Vagina (tissue), 2 donors: ENCODE measurements around the gene PPP1R12C.

Experiments
- POLR2A ChIP-seq, 2 donors: fragments of 450-650 bp; IDR thresholded peaks; one replicate each; pipeline ENCODE4 v1.6.1; 2017; ENCODE audit warnings: antibody characterized with exemption in 2 of 2, mild to moderate bottlenecking in 2 of 2, moderate library complexity in 2 of 2
- POLR2AphosphoS5 ChIP-seq, 2 donors: sonication (generic); formaldehyde crosslinking; IDR thresholded peaks; one replicate each; pipeline ENCODE4 v1.9.0; 2017; ENCODE audit warnings: antibody characterized with exemption in 2 of 2, mild to moderate bottlenecking in 2 of 2, low read depth in 1 of 2; ENCODE audit not compliant: insufficient read depth in 1 of 2
- TF ChIP-seq, protein P1 (sequence below), 3 experiments: fragments of 450-650 bp in 2 of 3; fragments of 200-600 bp in 1 of 3; sonication (generic) in 1 of 3; IDR thresholded peaks; one replicate each; pipeline ENCODE4 v1.5.1; 2017 to 2019; ENCODE audit warnings: antibody characterized with exemption in 3 of 3, mild to moderate bottlenecking in 2 of 3, moderate library complexity in 2 of 3

DNA sequence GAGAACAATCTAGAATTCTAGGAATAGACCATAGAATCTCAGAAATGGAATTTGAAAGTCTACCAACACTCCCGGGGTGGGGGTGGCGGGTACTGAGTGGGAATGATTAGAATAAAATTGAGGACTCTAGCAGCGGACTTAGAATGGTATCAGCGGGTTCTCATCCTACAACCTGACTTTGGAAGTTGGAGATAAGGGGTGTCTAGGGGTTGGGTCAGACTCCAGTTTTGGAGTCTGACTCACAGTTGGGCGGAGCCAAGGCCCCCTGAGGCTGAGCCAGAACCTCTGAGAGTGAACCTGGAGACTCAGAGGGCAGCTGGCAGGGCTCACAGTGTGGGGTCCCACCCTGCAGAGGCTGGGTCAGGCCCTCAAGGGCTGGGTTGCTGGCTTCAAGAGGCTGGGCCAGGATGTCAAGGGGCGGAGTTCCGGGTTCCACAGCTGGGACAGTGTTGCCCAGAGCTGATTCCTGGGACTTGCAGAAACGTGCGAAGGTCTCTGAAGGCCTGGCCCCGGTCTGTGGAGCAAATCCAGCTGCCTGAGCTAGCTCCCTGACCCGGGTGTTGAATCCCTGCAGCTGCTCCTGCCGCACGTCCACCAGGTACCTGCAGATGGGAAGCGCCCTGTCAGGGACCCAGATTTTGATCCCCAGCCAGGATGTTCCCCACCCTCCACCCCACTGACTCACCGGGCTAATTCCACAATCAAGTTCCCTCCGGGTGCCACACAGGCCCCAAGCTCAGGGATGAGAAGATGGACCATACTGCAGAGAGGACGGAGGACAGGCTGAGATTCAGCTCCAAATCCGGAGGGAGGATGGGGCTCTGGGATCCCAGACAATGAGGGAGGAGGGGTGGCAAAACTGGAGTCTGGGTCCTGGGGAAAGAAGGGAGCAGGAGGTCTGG lies 41.7 kb upstream of the PPP1R12C start:
- TF ChIP-seq, protein P1, sequence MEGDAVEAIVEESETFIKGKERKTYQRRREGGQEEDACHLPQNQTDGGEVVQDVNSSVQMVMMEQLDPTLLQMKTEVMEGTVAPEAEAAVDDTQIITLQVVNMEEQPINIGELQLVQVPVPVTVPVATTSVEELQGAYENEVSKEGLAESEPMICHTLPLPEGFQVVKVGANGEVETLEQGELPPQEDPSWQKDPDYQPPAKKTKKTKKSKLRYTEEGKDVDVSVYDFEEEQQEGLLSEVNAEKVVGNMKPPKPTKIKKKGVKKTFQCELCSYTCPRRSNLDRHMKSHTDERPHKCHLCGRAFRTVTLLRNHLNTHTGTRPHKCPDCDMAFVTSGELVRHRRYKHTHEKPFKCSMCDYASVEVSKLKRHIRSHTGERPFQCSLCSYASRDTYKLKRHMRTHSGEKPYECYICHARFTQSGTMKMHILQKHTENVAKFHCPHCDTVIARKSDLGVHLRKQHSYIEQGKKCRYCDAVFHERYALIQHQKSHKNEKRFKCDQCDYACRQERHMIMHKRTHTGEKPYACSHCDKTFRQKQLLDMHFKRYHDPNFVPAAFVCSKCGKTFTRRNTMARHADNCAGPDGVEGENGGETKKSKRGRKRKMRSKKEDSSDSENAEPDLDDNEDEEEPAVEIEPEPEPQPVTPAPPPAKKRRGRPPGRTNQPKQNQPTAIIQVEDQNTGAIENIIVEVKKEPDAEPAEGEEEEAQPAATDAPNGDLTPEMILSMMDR (IDR thresholded peaks at IDR 0.05): no peak
- TF ChIP-seq POLR2A (IDR thresholded peaks at IDR 0.05) (no peak), POLR2AphosphoS5 (IDR thresholded peaks at IDR 0.05; ENCODE audit: insufficient read depth in 1 of 2, low read depth in 1 of 2) (no peak)
